ENCODE data around the gene ZBTB37. TPM values are rescaled to one million over a fixed set of nuclear protein-coding genes. Genes with fewer than 3 reads are reported as not detected.

The ZBTB37 gene
- total and polyA plus RNA-seq, 9 of the 15 experiments (the other 6 are each of a cell fraction or from before 2014, with no cell fraction given): 1.3 to 13.9 (median 5.4) TPM

GRCh38 chr1:173864179-173864867, 3.9 kb upstream of the ZBTB37 start (continued):
- TF ChIP-seq EWSR1 (IDR thresholded peaks at IDR 0.05; ENCODE audit: borderline replicate concordance, low read depth, partially characterized antibody) (no peak), ARID4B (CRISPR knock-in tag; IDR thresholded peaks at IDR 0.05) (no peak)

GRCh38 chr1:173865468-173866164, 2.6 kb upstream of the ZBTB37 start:
- Histone ChIP-seq H3K9me1 (ENCODE audit: control insufficient read depth, insufficient read depth, low read length) (peaks cover 2% of the 10 kb centered on the region), H2AFZ (ENCODE audit: low read depth, low read length) (no peak overlapping the region), H3K4me1 (replicated peaks in 1 of 2; ENCODE audit: control insufficient read depth in 2 of 2, insufficient read depth in 2 of 2, low read length in 2 of 2) (peaks cover 8 to 24% of the 10 kb centered on the region in 2 experiments), H3K36me3 (ENCODE audit: control insufficient read depth, insufficient read depth, low read length) (peaks cover 58% of the 10 kb centered on the region), H3K27me3 (ENCODE audit: control insufficient read depth in 2 of 2, insufficient read depth in 2 of 2, low read length in 2 of 2) (no peaks in the 10 kb centered on the region; a peak in 1 of 5 replicates), H3K4me2 (ENCODE audit: insufficient read depth, low read length) (peak overlapping the region; percentile 100), H3K27ac (ENCODE audit: extremely low read depth, low read depth, low read length) (peak overlapping the region; percentile 95), H3K79me2 (ENCODE audit: control insufficient read depth, insufficient read depth, low read length) (peaks cover 67% of the 10 kb centered on the region), H3K9me3 (replicated peaks; ENCODE audit: control insufficient read depth, insufficient read depth, low read depth, low read length) (no peaks in the 10 kb centered on the region), H3K9ac (ENCODE audit: insufficient read depth in 1 of 2, low read depth in 2 of 2, low read length in 2 of 2) (peak overlapping the region; percentile 19 to 97; a peak in 3 of 4 replicates), H3K4me3 (peak overlapping the region; percentile 86), H4K20me1 (replicated peaks; ENCODE audit: control insufficient read depth, insufficient read depth, low read length) (peaks cover 47% of the 10 kb centered on the region)
- in situ Hi-C loops (cut with MboI) (no loop called here), intact Hi-C loops (cut with micrococcal nuclease) (loop anchor here (5.0 kb wide), 1 partner anchor 388 kb away; the partner anchor contains the start of gene PRDX6)
- no TSS peak for BruUV-seq (replicated peaks)
- ChIA-PET CTCF (ENCODE audit: low intra/inter-chr PET ratio) (no interaction called here), POLR2A (interaction anchor here (0.7 to 9.7 kb wide), 10 partner anchors 12 to 1037 kb away, joined by 3 to 183 read pairs (median 7); partner anchors contain the start of genes CENPL and DARS2)
- peak in 1 of 4 experiments; percentile 36 for DNase-seq (ENCODE audit: extremely low read depth in 1 of 4, low spot score in 3 of 4)
- 0% methylated on average over 4 of the region's 4 CpGs for WGBS (ENCODE audit: insufficient coverage, low coverage, missing lambda C conversion rate)
- no peak for ATAC-seq
- no peak for FAIRE-seq
- TF ChIP-seq SREBF1 (IDR thresholded peaks at IDR 0.05; ENCODE audit: borderline replicate concordance, low read depth, low read length) (no peak), ZKSCAN1 (IDR thresholded peaks at IDR 0.05; ENCODE audit: low read depth, low read length) (no peak), RBBP5 (IDR thresholded peaks at IDR 0.05; ENCODE audit: borderline replicate concordance, insufficient read depth, low read length, poor library complexity, severe bottlenecking) (peak; percentile 10), AFF4 (CRISPR knock-in tag; IDR thresholded peaks at IDR 0.05) (peak; percentile 80; the same call in 1 of the 2 replicates), CCNT2 (IDR thresholded peaks at IDR 0.05; ENCODE audit: borderline replicate concordance, extremely low read depth, insufficient read length, low read depth, low read length) (no peak), HSF4 (CRISPR knock-in tag; IDR thresholded peaks at IDR 0.05; ENCODE audit: borderline replicate concordance) (no peak), ZNF354B (CRISPR knock-in tag; IDR thresholded peaks at IDR 0.05) (no peak)

All from K562 (cell line).